Forelimb muscle (tissue), 1 donor: ENCODE results near the gene OR14C36. TPM values are rescaled to one million over a fixed set of nuclear protein-coding genes. Genes with fewer than 3 reads are reported as not detected.
"Not testable (repeated sequence)": the region's sequence is repeated elsewhere in the genome, so short reads cannot be mapped to it uniquely, and the experiment has no call there.

Experiments
- DNase-seq: peaks from one replicate; pipeline ENCODE4 v3.0.0-alpha.2; 2013; ENCODE audit warnings: low read depth
- polyA plus RNA-seq: library from polyadenylated mRNA; unstranded; fragments of 120-200 nt; gene quantifications from one replicate; pipeline ENCODE4 v1.2.1, GENCODE V29; 2013; ENCODE audit not compliant: insufficient read length

The OR14C36 gene, protein sequence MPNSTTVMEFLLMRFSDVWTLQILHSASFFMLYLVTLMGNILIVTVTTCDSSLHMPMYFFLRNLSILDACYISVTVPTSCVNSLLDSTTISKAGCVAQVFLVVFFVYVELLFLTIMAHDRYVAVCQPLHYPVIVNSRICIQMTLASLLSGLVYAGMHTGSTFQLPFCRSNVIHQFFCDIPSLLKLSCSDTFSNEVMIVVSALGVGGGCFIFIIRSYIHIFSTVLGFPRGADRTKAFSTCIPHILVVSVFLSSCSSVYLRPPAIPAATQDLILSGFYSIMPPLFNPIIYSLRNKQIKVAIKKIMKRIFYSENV
- polyA plus RNA-seq, result not detected

DNA sequence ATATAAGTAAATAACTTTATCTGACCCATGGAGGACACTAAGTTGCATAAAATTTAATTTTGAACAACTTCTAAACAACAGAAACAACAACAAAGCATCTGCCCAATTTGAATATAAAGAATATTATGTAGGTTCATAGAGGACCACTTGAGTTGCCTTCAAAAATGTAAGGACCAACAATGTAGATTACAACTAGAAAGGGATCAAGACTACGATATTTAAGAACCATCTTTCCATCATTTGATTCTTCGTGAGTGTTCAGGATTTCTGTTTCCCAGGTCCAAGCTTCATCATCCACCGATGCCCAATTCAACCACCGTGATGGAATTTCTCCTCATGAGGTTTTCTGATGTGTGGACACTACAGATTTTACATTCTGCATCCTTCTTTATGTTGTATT, at the start of gene OR14C36:
TSS of gene OR14C36 (plus strand) at position 301 of the 400 bp plus-strand sequence. CDS start at position 301, 0 bp downstream.
- no peak for DNase-seq

DNA sequence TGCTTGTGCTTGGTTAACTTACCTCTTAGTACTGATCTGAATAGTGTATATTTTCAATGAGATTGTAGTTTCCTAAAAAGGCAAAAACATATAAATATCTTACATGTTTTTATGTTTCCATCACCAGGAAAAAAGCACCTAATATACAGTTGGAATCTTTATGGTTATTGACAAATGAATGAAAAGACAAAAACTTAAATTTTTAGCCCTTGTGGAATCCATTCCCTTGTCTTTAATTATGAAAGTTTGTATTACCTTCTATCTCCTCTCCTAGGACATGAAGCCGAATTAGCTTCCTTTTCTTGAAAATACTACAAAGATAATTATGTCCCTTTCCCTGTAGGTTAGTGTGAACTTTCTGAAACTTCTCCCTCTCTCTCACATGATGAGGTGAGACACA, 45.3 kb upstream of the OR14C36 start, which contains the start of gene OR2T12:
TSS of gene OR2T12 (minus strand) at position 101 of the 400 bp plus-strand sequence. CDS start 7,846 bp downstream, outside the sequence.
- DNase-seq, result no peak

DNA sequence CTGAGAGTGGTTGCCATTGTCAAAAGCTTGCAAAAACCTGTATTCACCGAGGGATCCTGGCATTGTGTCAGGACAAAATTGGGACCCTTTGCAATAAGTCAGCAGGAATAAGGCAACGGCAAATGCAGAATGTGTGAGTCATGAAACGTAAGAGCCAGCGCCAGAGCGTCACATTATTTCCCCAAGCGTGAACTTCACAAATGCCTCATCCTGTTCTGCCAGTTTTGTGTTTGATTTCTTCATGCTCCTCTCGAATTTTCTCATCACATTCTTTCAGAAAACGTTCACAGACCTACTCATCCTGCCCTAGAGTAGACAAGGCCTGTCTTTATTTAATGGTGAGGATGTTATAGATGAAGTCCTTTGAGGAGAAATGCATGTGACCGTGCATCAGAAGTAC, 42.9 kb upstream of the OR14C36 start:
- DNase-seq, result not testable (repeated sequence)

DNA sequence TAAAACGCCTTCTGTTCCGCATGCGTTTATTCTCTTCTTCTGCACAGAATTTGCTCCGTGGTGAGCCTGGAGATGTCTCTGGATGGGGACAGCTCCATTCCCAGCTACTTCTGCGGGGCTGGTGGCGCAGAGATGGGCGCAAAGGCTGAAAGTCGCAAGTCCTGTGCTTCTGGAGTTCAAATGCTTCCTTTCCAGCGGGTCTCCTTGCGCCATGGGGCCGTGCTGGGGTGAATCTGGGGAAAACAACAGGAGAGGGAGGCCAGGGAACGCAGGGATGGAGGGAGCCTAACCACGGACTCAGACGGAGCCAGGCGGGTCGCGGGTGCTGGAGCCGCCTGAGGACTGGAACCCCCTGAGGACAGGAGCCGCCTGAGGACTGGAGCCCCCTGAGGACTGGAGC, 42.5 kb upstream of the OR14C36 start:
- no peak for DNase-seq

DNA sequence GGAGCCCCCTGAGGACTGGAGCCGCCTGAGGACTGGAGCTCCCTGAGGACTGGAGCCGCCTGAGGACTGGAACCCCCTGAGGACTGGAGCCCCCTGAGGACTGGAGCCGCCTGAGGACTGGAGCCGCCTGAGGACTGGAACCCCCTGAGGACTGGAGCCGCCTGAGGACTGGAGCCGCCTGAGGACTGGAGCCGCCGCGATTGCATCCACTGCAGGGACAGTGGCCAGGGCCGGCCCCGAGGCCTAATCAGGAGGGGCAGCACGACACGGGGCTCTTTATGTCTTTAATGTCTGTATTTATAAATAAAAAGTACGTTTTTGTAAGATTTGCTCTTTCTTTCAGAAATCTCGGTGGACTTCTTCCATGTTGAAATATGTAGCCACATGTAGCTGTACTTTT, 41.8 kb upstream of the OR14C36 start:
- not testable (repeated sequence) for DNase-seq

DNA sequence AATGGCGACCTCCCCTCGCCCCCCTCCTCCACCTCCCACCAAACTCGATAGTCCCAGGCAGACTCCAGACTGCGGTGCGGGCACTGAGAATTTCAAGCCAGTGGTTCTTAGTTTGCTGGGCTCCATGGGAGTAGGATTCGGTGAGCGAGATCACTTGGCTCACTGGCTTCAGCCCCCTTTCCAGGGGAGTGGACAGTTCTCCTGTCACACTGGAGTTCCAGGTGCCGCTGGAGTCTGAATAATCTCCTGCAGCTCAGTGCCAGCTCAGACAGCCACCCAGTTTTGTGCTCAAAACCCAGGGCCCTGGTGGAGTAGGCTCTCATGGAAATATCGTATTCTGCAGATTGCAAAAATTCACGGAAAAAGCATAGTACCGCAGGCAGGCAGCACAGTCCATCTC, 31.8 kb upstream of the OR14C36 start:
- DNase-seq, result no peak

DNA sequence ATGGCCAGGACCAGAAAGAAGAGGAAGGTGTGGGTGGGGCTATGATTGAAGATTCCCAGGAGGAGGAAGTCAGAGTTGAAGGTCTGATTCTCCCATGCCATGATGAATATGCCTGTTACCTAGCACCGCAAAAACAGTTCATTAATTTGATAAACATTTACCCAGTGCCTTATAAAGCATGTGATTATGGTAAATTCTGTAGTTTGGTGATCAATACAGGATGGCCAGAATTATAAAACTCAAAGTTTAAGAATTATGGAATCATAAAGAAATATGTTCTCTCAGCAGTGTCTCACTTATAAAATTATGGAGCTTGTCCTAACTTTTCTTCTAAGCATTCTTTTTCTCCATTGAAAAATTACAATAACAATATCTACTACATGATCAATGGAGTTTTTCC, 24.1 kb upstream of the OR14C36 start, which contains the start of gene OR2M7:
TSS of gene OR2M7 (minus strand) at position 101 of the 400 bp plus-strand sequence. CDS start at position 101, 0 bp downstream.
- no peak for DNase-seq

DNA sequence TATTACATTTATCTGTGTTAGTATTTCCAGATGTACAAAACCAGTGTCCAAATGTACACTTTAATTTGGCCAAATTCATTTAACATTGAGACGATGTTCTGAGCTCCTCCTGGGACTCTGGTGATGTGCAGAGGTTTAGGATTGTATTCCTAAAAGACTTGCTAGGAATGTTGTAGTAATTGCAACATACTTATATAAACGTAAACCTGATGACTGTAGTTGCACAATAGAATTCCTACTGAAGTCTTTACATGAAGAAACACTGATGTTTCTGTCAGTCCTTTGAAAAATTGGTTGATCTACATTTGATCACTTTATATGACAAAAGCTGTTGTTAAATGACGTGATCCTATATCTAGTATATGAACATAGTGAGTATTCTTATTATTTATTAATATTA, 5.1 kb upstream of the OR14C36 start:
- no peak for DNase-seq

DNA sequence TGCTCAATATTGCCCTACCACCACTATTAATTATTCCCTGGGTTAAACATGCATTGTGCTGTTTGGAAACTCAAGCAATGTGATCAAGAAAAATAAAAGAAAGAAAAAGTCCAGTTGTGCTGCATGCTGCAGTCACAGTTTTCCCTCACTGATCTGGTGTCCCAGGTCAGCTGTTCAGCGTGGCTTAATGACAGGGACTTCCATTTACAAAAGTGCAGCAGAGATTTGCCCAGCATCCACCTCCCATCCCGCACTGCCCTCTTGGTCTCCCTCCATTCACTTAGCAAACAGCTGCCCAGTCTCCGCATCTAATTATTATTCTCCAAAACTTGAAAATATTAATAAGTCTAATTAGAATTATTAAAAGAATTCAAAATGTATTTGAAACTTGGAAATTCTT, 10.8 kb downstream of the OR14C36 start:
- DNase-seq, result no peak

DNA sequence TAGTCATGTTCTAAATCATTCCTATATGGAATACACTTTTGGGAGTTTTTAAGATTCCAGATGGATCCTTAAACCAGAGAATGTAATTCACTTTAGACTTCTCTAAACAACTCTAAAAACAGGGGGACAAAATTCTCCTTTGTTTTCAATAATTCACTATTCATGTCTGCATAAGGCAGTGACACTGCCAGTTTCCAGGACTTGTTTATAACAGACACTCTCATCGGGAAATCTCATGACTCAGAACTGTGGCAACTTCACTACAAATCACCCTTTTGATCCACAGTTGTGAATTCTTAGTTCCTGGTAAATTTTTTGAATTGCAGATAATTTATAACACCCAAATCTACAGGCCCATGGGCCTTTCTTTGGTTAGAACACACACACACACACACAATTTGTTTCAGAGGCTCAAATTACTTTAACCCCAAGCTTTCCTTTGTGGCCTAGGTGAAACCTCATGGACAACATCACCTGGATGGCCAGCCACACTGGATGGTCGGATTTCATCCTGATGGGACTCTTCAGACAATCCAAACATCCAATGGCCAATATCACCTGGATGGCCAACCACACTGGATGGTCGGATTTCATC, 12.6 kb downstream of the OR14C36 start, which contains the start of gene OR2T4:
TSS of gene OR2T4 (plus strand) at position 545 of the 595 bp plus-strand sequence. CDS start at position 545, 0 bp downstream.
- DNase-seq, result no peak

DNA sequence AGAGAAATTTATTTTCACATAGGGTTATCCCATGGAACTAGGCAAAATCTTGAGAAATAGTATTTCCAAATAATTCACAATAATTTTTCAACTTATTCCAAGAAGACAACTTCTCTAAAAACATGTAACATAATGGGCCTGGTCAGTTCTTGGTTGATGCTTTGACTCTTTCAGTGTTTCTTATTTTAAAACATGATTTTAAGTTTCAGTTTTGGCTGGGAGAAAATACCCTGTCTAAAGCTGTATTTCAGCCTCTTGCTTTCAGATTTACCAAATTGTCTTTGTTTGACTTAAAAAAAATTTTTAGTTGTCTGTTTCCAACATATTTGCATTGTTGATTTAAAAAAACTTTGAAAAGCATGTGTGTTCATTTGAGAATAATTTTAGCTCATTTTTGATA, 18.0 kb downstream of the OR14C36 start:
- DNase-seq, result no peak

DNA sequence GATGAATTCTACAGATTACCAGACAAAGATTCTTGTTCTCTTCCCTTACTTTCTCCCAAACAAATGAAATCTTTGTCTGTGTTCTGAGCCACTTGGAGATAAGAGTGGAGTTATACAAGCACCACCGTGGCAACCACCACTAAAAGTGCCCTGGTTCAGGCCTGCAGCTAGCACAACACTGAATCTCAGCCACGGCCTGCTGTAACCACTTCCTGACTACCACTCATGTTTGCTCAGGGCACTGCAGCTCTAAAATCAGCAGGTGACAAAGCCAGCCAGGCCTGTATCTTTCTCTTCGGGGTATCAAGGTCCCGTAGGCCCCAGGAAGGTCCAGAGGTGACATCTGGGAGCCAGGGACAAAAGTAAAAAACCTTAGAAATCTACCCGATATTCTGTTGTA, 23.8 kb downstream of the OR14C36 start:
- no peak for DNase-seq

DNA sequence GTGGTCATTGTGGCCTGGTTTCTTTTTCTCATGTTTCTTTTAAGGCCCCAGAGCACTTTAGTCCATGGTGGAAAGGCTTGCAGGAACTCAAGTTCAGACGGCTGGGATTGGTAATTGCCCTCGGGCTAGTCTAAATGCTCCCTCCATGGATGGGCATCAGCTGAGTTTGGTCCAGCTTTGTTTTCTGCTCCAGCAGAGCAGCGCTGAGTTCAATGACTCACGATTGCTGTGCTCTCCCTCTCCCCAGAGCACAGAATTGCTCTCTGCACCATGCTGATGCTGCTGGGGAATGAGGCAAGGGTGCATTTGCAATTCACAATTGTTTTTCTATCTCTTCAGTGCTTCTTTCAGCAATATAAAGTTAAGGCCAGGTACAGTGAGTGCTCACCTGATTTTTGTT, 25.2 kb downstream of the OR14C36 start:
- no peak for DNase-seq

DNA sequence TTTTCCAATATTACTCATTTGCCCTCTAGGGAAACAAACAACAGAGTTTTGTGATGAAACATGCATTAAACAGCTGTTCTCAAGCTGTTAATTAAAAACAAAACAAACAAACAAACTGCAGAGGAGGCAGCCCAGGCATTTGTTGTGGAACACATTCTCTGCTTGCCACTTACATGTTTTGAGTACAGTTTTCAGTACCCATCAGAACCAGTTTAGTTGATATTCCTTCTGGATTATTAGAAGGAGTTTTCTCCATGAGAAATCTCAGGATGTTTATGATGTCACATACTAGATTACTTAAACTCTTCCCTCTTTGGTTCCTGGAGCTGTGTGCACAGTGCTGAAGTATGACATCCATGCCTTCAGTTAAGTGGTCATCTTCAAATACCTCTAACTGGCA, 26.9 kb downstream of the OR14C36 start, which contains the start of gene OR2T6:
TSS of gene OR2T6 (plus strand) at position 301 of the 400 bp plus-strand sequence. CDS start 11,863 bp downstream, outside the sequence.
- no peak for DNase-seq

DNA sequence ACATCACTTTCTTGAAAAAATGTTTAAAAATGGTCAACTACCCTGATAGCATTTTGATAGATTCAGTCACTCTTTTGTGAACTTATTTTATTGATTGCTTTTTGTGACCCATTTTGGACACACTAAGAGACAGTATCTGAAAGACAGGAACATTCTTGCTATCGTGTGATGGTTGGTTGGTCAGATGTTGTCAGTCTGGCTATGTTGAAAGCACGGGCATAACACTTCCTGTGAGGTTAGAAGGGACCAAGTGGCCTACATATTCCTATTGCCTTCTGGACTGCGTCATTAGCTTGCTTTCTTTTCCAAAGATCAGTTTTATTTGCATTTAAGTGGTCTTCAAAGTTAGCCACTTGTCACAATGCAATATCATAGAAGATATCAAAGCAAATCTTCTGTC, 28.3 kb downstream of the OR14C36 start:
- no peak for DNase-seq

DNA sequence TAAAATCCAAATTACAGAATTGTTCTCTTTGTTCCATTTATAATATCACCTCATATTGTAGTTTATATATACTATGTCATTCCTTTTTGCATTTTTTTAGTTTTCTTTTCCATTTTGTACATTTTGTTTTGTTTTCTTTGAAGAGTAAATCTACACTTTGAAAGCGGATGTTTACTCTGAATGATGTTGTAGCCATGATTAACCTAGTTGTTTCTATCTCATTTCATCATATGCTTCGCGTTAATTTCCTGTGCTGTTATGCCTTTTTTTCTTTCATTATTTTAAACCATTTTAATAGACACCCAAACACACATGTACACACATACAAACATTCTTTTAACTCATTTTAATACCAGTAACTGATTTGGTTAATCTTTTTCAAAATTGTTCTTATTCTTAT, 32.3 kb downstream of the OR14C36 start:
- no peak for DNase-seq

DNA sequence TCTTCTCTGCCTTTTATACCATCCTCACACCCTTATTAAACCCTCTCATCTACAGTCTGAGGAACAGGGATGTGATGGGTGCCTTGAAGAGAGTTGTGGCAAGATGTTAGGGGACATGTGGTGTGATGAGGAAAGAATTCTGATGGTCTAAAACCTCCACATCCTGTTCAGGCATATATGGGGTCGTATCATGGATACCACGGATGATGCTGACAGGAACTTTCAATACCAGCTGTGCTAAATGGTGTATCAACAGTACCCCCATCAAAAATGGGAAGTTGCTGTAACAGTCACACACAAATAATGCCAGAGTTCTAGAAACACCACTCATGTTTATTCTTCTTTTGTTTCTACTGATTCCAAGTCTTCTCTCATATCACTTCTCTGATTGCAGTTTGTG, 39.9 kb downstream of the OR14C36 start:
- DNase-seq, result no peak

DNA sequence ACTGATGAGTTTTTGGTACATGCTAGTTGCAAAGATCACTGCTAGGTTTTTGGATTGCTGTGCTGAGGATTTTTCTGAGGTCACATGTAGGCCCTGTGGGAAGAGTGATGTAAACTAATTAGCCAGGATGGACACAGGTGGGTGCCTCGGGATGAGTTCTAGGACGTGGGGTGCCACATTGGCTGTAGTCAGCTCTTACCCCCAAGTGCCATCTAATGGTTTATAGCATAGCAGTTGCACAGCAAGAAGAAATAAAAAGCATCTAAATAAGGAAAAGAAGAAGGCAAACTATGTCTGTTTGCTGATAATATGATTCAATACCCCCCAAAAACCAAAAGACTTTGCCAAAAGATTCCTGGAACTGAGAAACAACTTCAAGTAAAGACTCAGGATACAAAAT, 44.5 kb downstream of the OR14C36 start:
- DNase-seq, result no peak

Other genes starting within 250 kb of the OR14C36 start
- not detected for gene OR2M5, start 203.6 kb upstream of the OR14C36 start, polyA plus RNA-seq
- gene OR2M2, start 174.0 kb upstream of the OR14C36 start, polyA plus RNA-seq, result not detected
- gene OR2M3, start 151.5 kb upstream of the OR14C36 start, polyA plus RNA-seq, result 0.01 TPM
- 0.05 TPM for gene OR2M4, start 117.4 kb upstream of the OR14C36 start, polyA plus RNA-seq
- not detected for gene OR2T33, start 70.8 kb upstream of the OR14C36 start, polyA plus RNA-seq
- not detected for gene OR2T12, start 45.4 kb upstream of the OR14C36 start, polyA plus RNA-seq
- gene OR2M7, start 24.2 kb upstream of the OR14C36 start, polyA plus RNA-seq, result not detected
- not detected for gene OR2T4, start 12.9 kb downstream of the OR14C36 start, polyA plus RNA-seq
- gene OR2T6, start 27.0 kb downstream of the OR14C36 start, polyA plus RNA-seq, result not detected
- not detected for gene OR2T1, start 54.3 kb downstream of the OR14C36 start, polyA plus RNA-seq
- gene OR2T2, start 96.9 kb downstream of the OR14C36 start, polyA plus RNA-seq, result not detected
- gene OR2T3, start 124.6 kb downstream of the OR14C36 start, polyA plus RNA-seq, result not detected
- gene OR2T5, start 139.8 kb downstream of the OR14C36 start, polyA plus RNA-seq, result not detected
- not detected for gene OR2G6, start 159.3 kb downstream of the OR14C36 start, polyA plus RNA-seq
- gene OR2T29, start 214.0 kb downstream of the OR14C36 start, polyA plus RNA-seq, result not detected
- gene OR2T34, start 226.0 kb downstream of the OR14C36 start, polyA plus RNA-seq, result not detected
- gene OR2T10, start 248.9 kb downstream of the OR14C36 start, polyA plus RNA-seq, result not detected